Endothelial cell of umbilical vein (primary cell): Measurements from ENCODE around the gene IPO5. TPM values are rescaled to one million over a fixed set of nuclear protein-coding genes. Genes with fewer than 3 reads are reported as not detected.

Experiments used
- BruUV-seq: library from RNA; stranded (reverse); fragments of 400-500 nt; replicated peaks from 2 replicates; lab custom pipeline; 2021; lab: Mats Ljungman, UMichigan
- CTCF ChIA-PET: fragments of 300-600, 350-600 bp; sonication (Branson Sonifier 250); formaldehyde crosslinking; loops from one replicate; lab custom pipeline; 2021; ENCODE audit warnings: antibody characterized with exemption, inconsistent platforms; lab: Charles Lee
- POLR2A ChIA-PET: fragments of 300-600, 350-600 bp; sonication (Branson Sonifier 250); formaldehyde crosslinking; loops from one replicate; lab custom pipeline; 2021; ENCODE audit warnings: antibody characterized with exemption, inconsistent platforms; lab: Charles Lee
- DNase-seq: peaks from one replicate; pipeline ENCODE4 v3.0.0-alpha.2; 2011; ENCODE audit warnings: low read depth, low spot score
- FAIRE-seq: peaks from 2 replicates; lab custom pipeline; 2011; peaks lifted over from hg19 to GRCh38; lab: Jason Lieb, UNC
- H2AFZ ChIP-seq: 2 replicates; pipeline ENCODE4 v1.6.0; 2012; ENCODE audit warnings: low read depth, low read length, control low read depth, inconsistent platforms
- H3K27ac ChIP-seq: 2 replicates; pipeline ENCODE4 v1.5.1; 2011; ENCODE audit warnings: low read depth, mild to moderate bottlenecking, control low read depth, low read length, moderate library complexity; ENCODE audit not compliant: insufficient read depth
- H3K27me3 ChIP-seq, 2 experiments: 2 replicates each; pipeline versions ENCODE4 v1.6.0 to v1.6.1; 2011; ENCODE audit warnings: low read length in 2 of 2, mixed read lengths in 1 of 2; ENCODE audit not compliant: control insufficient read depth in 2 of 2, insufficient read depth in 2 of 2
- H3K36me3 ChIP-seq, 2 experiments: 2 replicates in 1 of 2; 3 replicates in 1 of 2; pipeline ENCODE4 v1.5.1; 2011; ENCODE audit warnings: low read length in 2 of 2, mild to moderate bottlenecking in 1 of 2, moderate library complexity in 1 of 2; ENCODE audit not compliant: control insufficient read depth in 2 of 2, insufficient read depth in 2 of 2; ENCODE audit errors: extremely low read depth in 1 of 2
- H3K4me1 ChIP-seq: 3 replicates; pipeline ENCODE4 v1.5.1; 2011; ENCODE audit warnings: mild to moderate bottlenecking, low read length; ENCODE audit not compliant: control insufficient read depth, insufficient read depth; ENCODE audit errors: extremely low read depth
- H3K4me2 ChIP-seq: 2 replicates; pipeline ENCODE4 v1.6.1; 2011; ENCODE audit warnings: low read length, control low read depth, mixed read lengths; ENCODE audit not compliant: insufficient read depth
- H3K4me3 ChIP-seq, 3 experiments: fragments of 200-600 bp in 1 of 3; sonication (generic), shearing (Covaris generic) in 1 of 3; replicated peaks in 1 of 3; 2 replicates each; pipeline ENCODE4 v1.5.1; 2011 to 2016; ENCODE audit warnings: control low read depth in 3 of 3, low read length in 3 of 3, mild to moderate bottlenecking in 2 of 3, inconsistent platforms in 1 of 3, low read depth in 1 of 3, moderate library complexity in 1 of 3; ENCODE audit not compliant: insufficient read depth in 1 of 3
- H3K79me2 ChIP-seq: 2 replicates; pipeline ENCODE4 v1.6.0; 2012; ENCODE audit warnings: low read length, inconsistent platforms; ENCODE audit not compliant: control insufficient read depth, insufficient read depth
- H3K9ac ChIP-seq: replicated peaks from 2 replicates; pipeline ENCODE3; 2011; ENCODE audit warnings: low read length, control low read depth; ENCODE audit not compliant: insufficient read depth; ENCODE audit errors: extremely low read depth
- H3K9me1 ChIP-seq: replicated peaks from 3 replicates; pipeline ENCODE4 v1.6.0; 2011; ENCODE audit warnings: mild to moderate bottlenecking, low read length; ENCODE audit not compliant: control insufficient read depth, insufficient read depth; ENCODE audit errors: extremely low read depth
- H3K9me3 ChIP-seq: replicated peaks from 2 replicates; pipeline ENCODE4 v1.5.1; 2012; ENCODE audit warnings: low read length, inconsistent platforms; ENCODE audit not compliant: control insufficient read depth, insufficient read depth
- H4K20me1 ChIP-seq: replicated peaks from 2 replicates; pipeline ENCODE3; 2011; ENCODE audit warnings: mild to moderate bottlenecking, low read length; ENCODE audit not compliant: control insufficient read depth, insufficient read depth; ENCODE audit errors: extremely low read depth
- EZH2 ChIP-seq: IDR thresholded peaks from 2 replicates; pipeline ENCODE4 v1.6.1; 2012; ENCODE audit warnings: borderline replicate concordance, low read depth, mild to moderate bottlenecking, moderate library complexity, low read length, inconsistent platforms; ENCODE audit not compliant: severe bottlenecking
- FOS ChIP-seq: IDR thresholded peaks from 2 replicates; pipeline ENCODE4 v1.6.1; 2011; ENCODE audit warnings: mild to moderate bottlenecking, low read length, moderate library complexity, borderline replicate concordance; ENCODE audit not compliant: insufficient read depth
- GATA2 ChIP-seq: IDR thresholded peaks from 2 replicates; pipeline ENCODE4 v1.7.0; 2011; ENCODE audit warnings: low read depth, mild to moderate bottlenecking, moderate library complexity, mixed read lengths, low read length; ENCODE audit not compliant: insufficient read length, insufficient read depth
- JUN ChIP-seq: IDR thresholded peaks from 2 replicates; pipeline ENCODE4 v1.6.1; 2011; ENCODE audit warnings: borderline replicate concordance, low read depth; ENCODE audit not compliant: insufficient read length, insufficient read depth
- MYC ChIP-seq: IDR thresholded peaks from one replicate; pipeline ENCODE4 v1.6.1; 2011; ENCODE audit warnings: mild to moderate bottlenecking, low read depth, low read length
- POLR2A ChIP-seq: IDR thresholded peaks from 2 replicates; pipeline ENCODE4 v1.6.1; 2012; ENCODE audit warnings: low read depth, mild to moderate bottlenecking, control low read depth, low read length
- POLR2AphosphoS5 ChIP-seq: IDR thresholded peaks from 2 replicates; pipeline ENCODE4 v1.6.1; 2012; ENCODE audit warnings: low read depth, mild to moderate bottlenecking, control low read depth, low read length, moderate library complexity; ENCODE audit not compliant: insufficient read depth
- dilution Hi-C: fragments of 300-500 bp; cut with MboI; formaldehyde crosslinking; loops from one replicate; pipeline ENCODE4 v1.15.0; 2019; ENCODE audit warnings: low sequenced_read_pairs; ENCODE audit not compliant: extremely low pct_ligation_motif_present
- intact Hi-C: fragments of 100-400 bp; cut with micrococcal nuclease; formaldehyde crosslinking; loops from one replicate; pipeline ENCODE4 v1.10.0; 2022
- polyA plus RNA-seq, 4 experiments: library from polyadenylated mRNA; depleted of rRNA in 3 of 4; stranded (reverse) in 3 of 4; unstranded in 1 of 4; fragments of >200 nt; gene quantifications; 2 replicates each; pipeline versions ENCODE4 v1.2.1 to v1.2.3, GENCODE V29; 2011 to 2012; ENCODE audit warnings: missing spikeins in 1 of 4
- total RNA-seq: library from RNA; stranded (reverse); gene quantifications from 2 replicates; pipeline ENCODE4 v1.2.3, GENCODE V29; 2021
- TF ChIP-seq, protein P1 (sequence below): IDR thresholded peaks from 2 replicates; pipeline ENCODE4 v1.6.1; 2011; ENCODE audit not compliant: insufficient read depth, insufficient read length
- TF ChIP-seq, protein P2 (sequence below), 2 donors: IDR thresholded peaks; 1 replicate in 1 of 2; 2 replicates in 1 of 2; pipeline ENCODE4 v1.5.1; 2011; ENCODE audit warnings: low read length in 2 of 2, mild to moderate bottlenecking in 2 of 2, moderate library complexity in 2 of 2, control low read depth in 1 of 2, inconsistent platforms in 1 of 2, low read depth in 1 of 2; ENCODE audit not compliant: insufficient read depth in 1 of 2; ENCODE audit errors: extremely low read depth in 1 of 2

The IPO5 gene
- total and polyA plus RNA-seq, 2 donors (not counting 3 experiments of a cell fraction or from before 2014, with no cell fraction given) = 50.4 to 183 TPM

DNA sequence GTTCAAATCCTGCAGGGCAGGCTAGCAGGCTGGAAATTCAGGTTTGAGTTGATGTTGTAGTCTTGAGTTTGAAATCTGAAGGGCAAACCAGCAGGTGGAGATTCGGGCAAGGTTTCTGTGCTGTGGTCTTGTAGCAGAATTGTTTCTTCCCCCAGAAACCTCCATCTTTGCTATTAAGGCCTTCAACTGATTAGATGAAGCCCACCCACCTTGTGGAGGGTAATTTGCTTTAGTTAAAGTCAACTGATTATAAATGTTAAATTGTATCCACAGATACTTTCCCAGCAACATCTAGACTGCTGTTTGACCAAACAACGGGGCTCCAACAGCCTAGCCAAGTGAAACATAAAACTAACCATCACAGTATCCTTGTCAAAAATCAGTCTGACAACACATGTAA is 9.4 kb downstream of the IPO5 start:
- Histone ChIP-seq H2AFZ (no peak overlapping the region), H3K36me3 (no peaks in the 10 kb centered on the region), H3K79me2 (no peaks in the 10 kb centered on the region), H3K4me2 (no peak overlapping the region), H3K4me3 (no peak overlapping the region), H3K9ac (no peak overlapping the region), H3K27me3 (no peaks in the 10 kb centered on the region), H3K4me1 (no peaks in the 10 kb centered on the region), H3K9me3 (no peaks in the 10 kb centered on the region), H4K20me1 (no peaks in the 10 kb centered on the region), H3K27ac (no peak overlapping the region), H3K9me1 (no peaks in the 10 kb centered on the region)
- dilution Hi-C loops = no loop called here
- DNase-seq (no peak), FAIRE-seq (no peak)
- no TSS peak for BruUV-seq
- ChIA-PET CTCF (no interaction called here), POLR2A (no interaction called here)
- TF ChIP-seq GATA2 (no peak), FOS (no peak), MYC (no peak), EZH2 (no peak)
- intact Hi-C loops = no loop called here

DNA sequence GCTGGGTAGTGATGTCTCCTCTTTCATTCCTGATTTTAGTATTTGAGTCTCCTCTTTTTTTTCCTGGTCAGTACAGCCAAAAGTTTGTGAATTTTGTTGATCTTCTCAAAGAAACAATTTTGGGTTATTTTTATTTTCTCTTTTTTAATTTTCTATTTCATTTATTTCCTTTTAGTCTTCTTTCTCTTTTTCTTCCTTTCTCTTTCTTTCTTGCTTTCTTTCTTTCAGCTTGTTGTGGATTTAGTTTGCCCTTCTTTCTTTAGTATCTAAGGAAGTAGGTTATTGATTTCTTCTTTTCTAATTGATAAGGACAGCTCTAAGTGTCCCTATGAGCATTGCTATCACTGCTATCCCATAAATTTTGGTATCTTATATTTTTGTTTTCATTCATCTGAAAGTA is 13.8 kb downstream of the IPO5 start:
- intact Hi-C loops (no loop called here), dilution Hi-C loops (no loop called here)
- H3K9me3 ChIP-seq = no peaks in the 10 kb centered on the region
- H3K36me3 ChIP-seq = no peaks in the 10 kb centered on the region
- H3K4me3 ChIP-seq = no peak overlapping the region
- H3K4me2 ChIP-seq = no peak overlapping the region
- FAIRE-seq = no peak
- TF ChIP-seq GATA2 (no peak), FOS (no peak), MYC (no peak), JUN (no peak), POLR2AphosphoS5 (no peak), POLR2A (no peak), EZH2 (no peak)
- TF ChIP-seq, protein P1, sequence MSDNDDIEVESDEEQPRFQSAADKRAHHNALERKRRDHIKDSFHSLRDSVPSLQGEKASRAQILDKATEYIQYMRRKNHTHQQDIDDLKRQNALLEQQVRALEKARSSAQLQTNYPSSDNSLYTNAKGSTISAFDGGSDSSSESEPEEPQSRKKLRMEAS = no peak
- TF ChIP-seq, protein P2, sequence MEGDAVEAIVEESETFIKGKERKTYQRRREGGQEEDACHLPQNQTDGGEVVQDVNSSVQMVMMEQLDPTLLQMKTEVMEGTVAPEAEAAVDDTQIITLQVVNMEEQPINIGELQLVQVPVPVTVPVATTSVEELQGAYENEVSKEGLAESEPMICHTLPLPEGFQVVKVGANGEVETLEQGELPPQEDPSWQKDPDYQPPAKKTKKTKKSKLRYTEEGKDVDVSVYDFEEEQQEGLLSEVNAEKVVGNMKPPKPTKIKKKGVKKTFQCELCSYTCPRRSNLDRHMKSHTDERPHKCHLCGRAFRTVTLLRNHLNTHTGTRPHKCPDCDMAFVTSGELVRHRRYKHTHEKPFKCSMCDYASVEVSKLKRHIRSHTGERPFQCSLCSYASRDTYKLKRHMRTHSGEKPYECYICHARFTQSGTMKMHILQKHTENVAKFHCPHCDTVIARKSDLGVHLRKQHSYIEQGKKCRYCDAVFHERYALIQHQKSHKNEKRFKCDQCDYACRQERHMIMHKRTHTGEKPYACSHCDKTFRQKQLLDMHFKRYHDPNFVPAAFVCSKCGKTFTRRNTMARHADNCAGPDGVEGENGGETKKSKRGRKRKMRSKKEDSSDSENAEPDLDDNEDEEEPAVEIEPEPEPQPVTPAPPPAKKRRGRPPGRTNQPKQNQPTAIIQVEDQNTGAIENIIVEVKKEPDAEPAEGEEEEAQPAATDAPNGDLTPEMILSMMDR (IDR thresholded peaks at IDR 0.05; ENCODE audit: extremely low read depth in 1 of 2, insufficient read depth in 1 of 2, low read depth in 1 of 2, low read length in 2 of 2) = no peak
- no peaks in the 10 kb centered on the region for H3K4me1 ChIP-seq
- CTCF ChIA-PET = interaction anchor here (1.0 kb wide), 1 partner anchor 110 kb away, joined by 4 read pairs; no protein-coding TSS in a partner anchor
- H3K9me1 ChIP-seq = no peaks in the 10 kb centered on the region
- no peaks in the 10 kb centered on the region for H3K27me3 ChIP-seq
- BruUV-seq = no TSS peak
- POLR2A ChIA-PET = no interaction called here
- DNase-seq = no peak
- no peak overlapping the region for H3K27ac ChIP-seq
- no peak overlapping the region for H3K9ac ChIP-seq
- no peaks in the 10 kb centered on the region for H4K20me1 ChIP-seq
- no peaks in the 10 kb centered on the region for H3K79me2 ChIP-seq
- H2AFZ ChIP-seq = no peak overlapping the region
